ENCODE data around the gene EXOC6B.

EXOC6B gene

DNA sequence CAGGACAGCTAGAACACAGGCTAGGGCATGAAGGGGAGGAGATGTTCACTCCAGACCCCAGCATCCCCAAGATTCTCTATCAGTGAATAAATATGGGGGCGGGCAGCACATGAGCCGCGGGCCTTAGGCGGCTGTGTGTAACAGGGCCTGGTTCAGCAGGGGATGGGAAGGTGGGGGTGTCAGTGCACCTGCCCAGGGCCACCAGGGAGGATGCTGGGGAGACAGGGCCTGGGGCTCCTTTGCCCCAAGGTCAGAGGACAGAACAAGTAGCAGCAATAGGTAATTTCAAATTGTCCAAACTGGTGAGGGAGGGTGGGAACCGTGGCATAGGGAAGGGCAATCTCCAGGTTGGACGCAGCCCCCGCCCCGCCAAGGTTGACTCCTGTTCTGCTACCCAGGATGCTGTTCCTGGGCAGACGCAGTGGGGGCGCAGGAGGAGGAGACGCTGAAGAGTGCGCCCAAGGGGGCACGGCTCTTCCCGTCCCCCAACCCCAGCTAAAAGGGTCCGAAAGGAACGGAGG lies 694.4 kb downstream of the EXOC6B start:
- TF ChIP-seq, protein P1, sequence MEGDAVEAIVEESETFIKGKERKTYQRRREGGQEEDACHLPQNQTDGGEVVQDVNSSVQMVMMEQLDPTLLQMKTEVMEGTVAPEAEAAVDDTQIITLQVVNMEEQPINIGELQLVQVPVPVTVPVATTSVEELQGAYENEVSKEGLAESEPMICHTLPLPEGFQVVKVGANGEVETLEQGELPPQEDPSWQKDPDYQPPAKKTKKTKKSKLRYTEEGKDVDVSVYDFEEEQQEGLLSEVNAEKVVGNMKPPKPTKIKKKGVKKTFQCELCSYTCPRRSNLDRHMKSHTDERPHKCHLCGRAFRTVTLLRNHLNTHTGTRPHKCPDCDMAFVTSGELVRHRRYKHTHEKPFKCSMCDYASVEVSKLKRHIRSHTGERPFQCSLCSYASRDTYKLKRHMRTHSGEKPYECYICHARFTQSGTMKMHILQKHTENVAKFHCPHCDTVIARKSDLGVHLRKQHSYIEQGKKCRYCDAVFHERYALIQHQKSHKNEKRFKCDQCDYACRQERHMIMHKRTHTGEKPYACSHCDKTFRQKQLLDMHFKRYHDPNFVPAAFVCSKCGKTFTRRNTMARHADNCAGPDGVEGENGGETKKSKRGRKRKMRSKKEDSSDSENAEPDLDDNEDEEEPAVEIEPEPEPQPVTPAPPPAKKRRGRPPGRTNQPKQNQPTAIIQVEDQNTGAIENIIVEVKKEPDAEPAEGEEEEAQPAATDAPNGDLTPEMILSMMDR (conservative IDR thresholded peaks at IDR 0.05; ENCODE audit: low read length), result no peak
- no peak for DNase-seq (ENCODE audit: low read depth)
- H3K4me3 ChIP-seq (ENCODE audit: low read length), result no peak overlapping the region

GRCh38 chr2:72130659-72131360 lies 695.0 kb downstream of the EXOC6B start:
- no peak for DNase-seq (ENCODE audit: low read depth)
- no peak overlapping the region for H3K4me3 ChIP-seq (ENCODE audit: low read length)
- TF ChIP-seq, protein P1 (conservative IDR thresholded peaks at IDR 0.05; ENCODE audit: low read length), result no peak

GRCh38 chr2:72129681-72130340 lies 696.0 kb downstream of the EXOC6B start:
- no peak overlapping the region for H3K4me3 ChIP-seq (ENCODE audit: low read length)
- TF ChIP-seq, protein P1 (conservative IDR thresholded peaks at IDR 0.05; ENCODE audit: low read length), result no peak
- DNase-seq (ENCODE audit: low read depth), result peak; percentile 29

GRCh38 chr2:72128843-72129227 lies 697.0 kb downstream of the EXOC6B start:
- DNase-seq (ENCODE audit: low read depth), result no peak
- no peak overlapping the region for H3K4me3 ChIP-seq (ENCODE audit: low read length)
- TF ChIP-seq, protein P1 (conservative IDR thresholded peaks at IDR 0.05; ENCODE audit: low read length), result no peak

- no peak overlapping the region for H3K4me3 ChIP-seq (ENCODE audit: low read length)
- TF ChIP-seq, protein P1 (conservative IDR thresholded peaks at IDR 0.05; ENCODE audit: low read length), result no peak
- DNase-seq (ENCODE audit: low read depth), result no peak
Measured at GRCh38 chr2:72128059-72128842, 697.6 kb downstream of the EXOC6B start.

GRCh38 chr2:72127401-72128058 lies 698.3 kb downstream of the EXOC6B start:
- no peak overlapping the region for H3K4me3 ChIP-seq (ENCODE audit: low read length)
- DNase-seq (ENCODE audit: low read depth), result no peak
- TF ChIP-seq, protein P1 (conservative IDR thresholded peaks at IDR 0.05; ENCODE audit: low read length), result no peak

Measured in AG10803 (cell line).